Muscle of leg (tissue), 11 donors: ENCODE measurements around the gene PTCD1. TPM values are rescaled to one million over a fixed set of nuclear protein-coding genes. Genes with fewer than 3 reads are reported as not detected.
A peak's percentile ranks its signal among the peaks of the same experiment; 100 is the strongest.
"Not testable (repeated sequence)": the region's sequence is repeated elsewhere in the genome, so short reads cannot be mapped to it uniquely, and the experiment has no call there.

Source experiments
- DNase-seq: peaks from one replicate; pipeline ENCODE4 v3.0.0; 2013
- H3K27ac ChIP-seq: one replicate; pipeline ENCODE4 v1.5.1; 2013; ENCODE audit warnings: mild to moderate bottlenecking, low read length, control low read depth
- H3K27me3 ChIP-seq: one replicate; pipeline ENCODE4 v1.6.1; 2013; ENCODE audit warnings: low read length; ENCODE audit not compliant: control insufficient read depth, insufficient read depth
- H3K36me3 ChIP-seq: one replicate; pipeline ENCODE4 v1.6.1; 2013; ENCODE audit warnings: low read length; ENCODE audit not compliant: control insufficient read depth, insufficient read depth
- H3K4me1 ChIP-seq: one replicate; pipeline ENCODE4 v1.6.1; 2013; ENCODE audit warnings: low read length; ENCODE audit not compliant: control insufficient read depth, insufficient read depth
- H3K4me3 ChIP-seq: one replicate; pipeline ENCODE4 v1.5.1; 2013; ENCODE audit warnings: low read length, control low read depth
- H3K9me3 ChIP-seq: replicated peaks from 2 replicates; pipeline ENCODE4 v1.6.1; 2013; ENCODE audit warnings: low read depth, low read length; ENCODE audit not compliant: control insufficient read depth
- WGBS: methylation state at CpG from one replicate; pipeline ENCODE4 v1.1.5; 2013; ENCODE audit warnings: missing lambda C conversion rate; ENCODE audit not compliant: insufficient coverage; 5-methylcytosine and 5-hydroxymethylcytosine counted together
- polyA plus RNA-seq, 8 donors: library from polyadenylated mRNA; unstranded; fragments of 120-200 nt; gene quantifications; one replicate each; pipeline versions ENCODE4 v1.2.1 to v1.2.3, GENCODE V29; 2013; ENCODE audit warnings: inconsistent platforms in 1 of 8, low replicate concordance in 1 of 8; ENCODE audit not compliant: insufficient read length in 8 of 8, insufficient read depth in 1 of 8
- total RNA-seq: library from RNA; stranded (reverse); fragments of 120-200 nt; gene quantifications from one replicate; pipeline ENCODE4 v1.2.4, GENCODE V29; 2013

PTCD1 gene
- total and polyA plus RNA-seq, 9 donors, result 2.9 to 6.0 (median 4.2) TPM

DNA sequence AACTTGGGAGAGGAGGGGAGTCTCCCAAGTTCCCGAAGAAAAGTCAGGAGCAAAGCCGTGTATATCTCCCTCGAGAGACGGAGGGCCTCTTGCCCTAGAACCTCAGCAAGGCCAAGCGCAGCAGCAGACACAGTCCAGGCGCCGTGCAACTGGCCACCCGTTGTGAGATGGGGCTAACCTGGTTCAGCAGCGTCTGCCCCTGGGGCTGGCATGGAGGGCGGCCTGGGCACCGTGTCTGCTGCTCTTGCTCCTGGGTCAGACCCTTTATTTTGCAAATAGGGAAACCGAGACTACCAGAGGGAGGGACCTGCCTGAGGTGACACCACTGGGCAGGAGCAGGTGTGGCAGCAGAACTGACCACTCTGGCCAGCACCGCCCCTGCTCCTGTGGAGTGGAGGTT is 13.9 kb upstream of the PTCD1 start:
- Histone ChIP-seq H3K4me1 (peaks cover 25% of the 10 kb centered on the region), H3K27ac (no peak overlapping the region), H3K4me3 (no peak overlapping the region), H3K9me3 (no peaks in the 10 kb centered on the region), H3K27me3 (no peaks in the 10 kb centered on the region), H3K36me3 (peaks cover 97% of the 10 kb centered on the region)
- 81% methylated on average over 13 of the region's 13 CpGs for WGBS
- DNase-seq, result no peak

DNA sequence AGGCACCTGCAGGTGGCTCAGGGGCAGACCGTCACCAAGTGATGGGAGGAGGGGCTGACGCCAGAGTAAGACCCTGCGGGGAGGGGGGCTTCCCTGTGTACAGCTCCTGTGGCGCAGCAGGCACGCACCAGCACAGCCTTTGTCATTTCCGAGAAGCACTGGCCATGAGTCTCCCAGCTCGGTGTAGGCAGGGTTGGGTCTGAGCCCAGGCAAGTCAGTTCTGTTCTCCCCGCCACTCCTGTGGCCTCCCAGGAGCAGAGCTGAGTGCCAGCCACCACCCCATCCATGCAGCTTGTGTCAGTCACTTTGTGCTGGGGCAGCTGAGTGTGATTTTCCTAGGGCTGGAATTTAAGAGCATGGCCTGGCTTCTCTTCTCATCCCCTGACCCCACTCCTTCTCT is 13.3 kb upstream of the PTCD1 start:
- H3K36me3 ChIP-seq, result peaks cover 93% of the 10 kb centered on the region

GRCh38 chr7:99449326-99449725 is 10.7 kb upstream of the PTCD1 start:
- Histone ChIP-seq H3K4me3 (no peak overlapping the region), H3K36me3 (peaks cover 87% of the 10 kb centered on the region), H3K4me1 (no peaks in the 10 kb centered on the region), H3K27ac (no peak overlapping the region), H3K27me3 (no peaks in the 10 kb centered on the region), H3K9me3 (no peaks in the 10 kb centered on the region)
- no peak for DNase-seq
- 88% methylated on average over 5 of the region's 5 CpGs for WGBS

More for the DNA sequence above, 13.3 kb upstream of the PTCD1 start:
- DNase-seq, result no peak
- H3K4me1 ChIP-seq, result peaks cover 19% of the 10 kb centered on the region
- H3K27me3 ChIP-seq, result no peaks in the 10 kb centered on the region
- no peak overlapping the region for H3K27ac ChIP-seq
- WGBS, result 68% methylated on average over 4 of the region's 8 CpGs
- H3K4me3 ChIP-seq, result no peak overlapping the region
- no peaks in the 10 kb centered on the region for H3K9me3 ChIP-seq

- Histone ChIP-seq H3K27me3 (no peaks in the 10 kb centered on the region), H3K9me3 (no peaks in the 10 kb centered on the region), H3K4me3 (no peak overlapping the region), H3K36me3 (peaks cover 85% of the 10 kb centered on the region), H3K27ac (no peak overlapping the region), H3K4me1 (no peaks in the 10 kb centered on the region)
- DNase-seq, result no peak
- 89% methylated on average over 9 of the region's 10 CpGs for WGBS
Observed at GRCh38 chr7:99448855-99449254, 10.3 kb upstream of the PTCD1 start.

GRCh38 chr7:99447943-99448342 is 9.3 kb upstream of the PTCD1 start:
- no peak for DNase-seq
- 86% methylated on average over 10 of the region's 10 CpGs for WGBS
- Histone ChIP-seq H3K9me3 (no peaks in the 10 kb centered on the region), H3K36me3 (peaks cover 85% of the 10 kb centered on the region), H3K27me3 (no peaks in the 10 kb centered on the region), H3K27ac (no peak overlapping the region), H3K4me3 (no peak overlapping the region), H3K4me1 (no peaks in the 10 kb centered on the region)

GRCh38 chr7:99446096-99446495 is 7.5 kb upstream of the PTCD1 start:
- no peaks in the 10 kb centered on the region for H3K27me3 ChIP-seq
- WGBS, result 87% methylated on average over 4 of the region's 4 CpGs
- H3K27ac ChIP-seq, result no peak overlapping the region
- H3K4me1 ChIP-seq, result peaks cover 11% of the 10 kb centered on the region
- no peak overlapping the region for H3K4me3 ChIP-seq
- DNase-seq, result no peak
- no peaks in the 10 kb centered on the region for H3K9me3 ChIP-seq
- peaks cover 71% of the 10 kb centered on the region for H3K36me3 ChIP-seq

DNA sequence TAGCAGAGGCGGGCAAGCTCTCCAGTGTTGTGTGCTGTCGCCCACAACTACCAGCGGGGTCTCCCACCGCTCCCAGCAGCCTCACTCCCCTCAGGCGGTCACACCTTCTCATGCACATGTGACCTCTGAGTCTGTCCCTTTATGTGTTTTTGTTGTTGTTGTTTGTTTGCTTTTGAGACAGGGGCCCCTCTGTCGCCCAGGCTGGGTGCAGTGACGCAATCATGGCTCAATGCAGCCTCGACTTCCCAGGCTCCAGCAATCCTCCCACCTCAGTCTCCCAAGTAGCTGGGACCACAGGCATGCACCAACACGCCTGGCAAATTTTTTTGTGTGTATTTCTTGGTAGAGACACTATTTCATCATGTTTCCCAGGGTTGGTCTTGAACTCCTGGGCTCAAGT is 1.6 kb upstream of the PTCD1 start:
- DNase-seq, result no peak
- Histone ChIP-seq H3K4me1 (peaks cover 31% of the 10 kb centered on the region), H3K27me3 (no peaks in the 10 kb centered on the region), H3K36me3 (peaks cover 22% of the 10 kb centered on the region), H3K27ac (no peak overlapping the region), H3K9me3 (no peaks in the 10 kb centered on the region), H3K4me3 (peak overlapping the region; percentile 100)
- no CpG with 5 or more reads among the region's 9 CpGs for WGBS

DNA sequence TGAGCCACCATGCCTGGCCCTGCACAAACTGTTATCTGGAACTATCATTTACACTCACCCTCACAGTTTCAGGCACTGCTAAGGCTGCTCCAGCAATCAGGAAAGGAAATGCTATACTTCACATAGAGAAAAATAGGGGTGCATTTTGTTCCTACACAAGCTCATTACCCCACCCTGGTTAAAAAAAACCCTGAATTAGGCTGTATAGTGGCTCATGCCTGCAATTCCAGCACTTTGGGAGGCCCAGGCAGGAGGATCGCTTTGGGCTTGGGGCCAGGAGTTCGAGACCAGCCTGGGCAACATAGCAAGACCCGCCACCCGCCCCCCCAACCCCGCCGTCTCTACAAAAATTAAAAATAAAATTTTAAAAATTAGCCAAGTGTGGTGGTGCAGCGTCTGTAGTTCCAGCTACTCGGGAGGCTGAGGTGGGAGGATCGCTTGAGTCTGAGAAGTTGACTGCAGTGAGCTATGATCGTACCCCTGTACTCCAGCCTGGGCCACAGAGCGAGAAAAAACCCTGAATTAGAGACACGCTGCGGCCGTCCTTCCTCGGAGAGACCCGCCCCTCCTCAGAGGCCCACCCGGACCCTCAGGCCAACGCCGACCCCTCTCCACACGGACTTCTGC is 539 bp downstream of the PTCD1 start:
- 0% methylated on average over 9 of the region's 20 CpGs for WGBS
- no peaks in the 10 kb centered on the region for H3K9me3 ChIP-seq
- H3K36me3 ChIP-seq, result peaks cover 18% of the 10 kb centered on the region
- DNase-seq, result no peak
- H3K27ac ChIP-seq, result peak overlapping the region; percentile 75
- peak overlapping the region; percentile 100 for H3K4me3 ChIP-seq
- no peaks in the 10 kb centered on the region for H3K27me3 ChIP-seq
- H3K4me1 ChIP-seq, result peaks cover 31% of the 10 kb centered on the region

GRCh38 chr7:99433158-99433557 is 5.4 kb downstream of the PTCD1 start:
- no peak overlapping the region for H3K27ac ChIP-seq
- H3K4me1 ChIP-seq, result peaks cover 6% of the 10 kb centered on the region
- WGBS, result 92% methylated on average over 7 of the region's 9 CpGs
- no peaks in the 10 kb centered on the region for H3K27me3 ChIP-seq
- no peak for DNase-seq
- H3K9me3 ChIP-seq, result no peaks in the 10 kb centered on the region
- no peak overlapping the region for H3K4me3 ChIP-seq
- H3K36me3 ChIP-seq, result peaks cover 53% of the 10 kb centered on the region

DNA sequence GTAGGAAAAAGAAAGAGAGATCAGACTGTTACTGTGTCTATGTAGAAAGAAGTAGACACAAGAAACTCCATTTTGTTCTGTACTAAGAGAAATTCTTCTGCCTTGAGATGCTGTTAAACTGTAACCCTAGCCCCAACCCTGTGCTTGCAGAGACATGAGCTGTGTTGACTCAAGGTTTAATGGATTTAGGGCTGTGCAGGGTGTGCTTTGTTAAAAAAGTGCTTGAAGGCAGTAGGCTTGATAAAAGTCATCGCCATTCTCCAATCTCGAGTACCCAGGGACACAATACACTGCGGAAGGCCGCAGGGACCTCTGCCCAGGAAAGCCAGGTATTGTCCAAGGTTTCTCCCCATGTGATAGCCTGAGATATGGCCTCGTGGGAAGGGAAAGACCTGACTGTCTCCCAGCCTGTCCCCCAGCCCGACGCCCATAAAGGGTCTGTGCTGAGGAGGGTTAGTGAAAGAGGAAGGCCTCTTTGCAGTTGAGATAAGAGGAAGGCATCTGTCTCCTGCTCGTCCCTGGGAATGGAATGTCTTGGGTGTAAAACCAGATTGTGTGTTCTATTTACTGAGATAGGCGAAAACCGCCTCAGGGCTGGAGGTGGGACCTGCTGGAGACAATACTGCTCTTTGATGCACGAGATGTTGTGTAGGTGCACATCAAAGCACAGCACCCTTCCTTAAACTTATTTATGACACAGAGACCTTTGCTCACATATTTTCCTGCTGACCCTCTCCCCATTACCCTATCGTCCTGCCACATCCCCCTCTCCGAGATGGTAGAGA is 6.7 kb downstream of the PTCD1 start:
- not testable (repeated sequence) for H3K27ac ChIP-seq, H3K27me3 ChIP-seq, H3K4me1 ChIP-seq, H3K9me3 ChIP-seq, H3K4me3 ChIP-seq, DNase-seq
- H3K36me3 ChIP-seq, result peaks cover 53% of the 10 kb centered on the region
- WGBS, result 89% methylated on average over 9 of the region's 13 CpGs
